Motor neuron (in vitro differentiated cells): ENCODE data around the gene SF3B2. TPM values are rescaled to one million over a fixed set of nuclear protein-coding genes. Genes with fewer than 3 reads are reported as not detected.
A peak's percentile ranks its signal among the peaks of the same experiment; 100 is the strongest.
"Not testable (repeated sequence)": the region's sequence is repeated elsewhere in the genome, so short reads cannot be mapped to it uniquely, and the experiment has no call there.

Experiments used
- ATAC-seq, 8 experiments: fragments of 200-7000 bp; cut with Tn5 transposase; replicated peaks in 6 of 8; 2 replicates each; pipeline ENCODE4 v1.8.0; 2021; ENCODE audit warnings: mild to moderate bottlenecking in 8 of 8, moderate library complexity in 8 of 8
- H3K27ac ChIP-seq, 2 donors: fragments of 250-450 bp; sonication (Bioruptor Pico); 2 replicates each; pipeline ENCODE4 v1.9.0; 2021; ENCODE audit warnings: antibody characterized with exemption in 2 of 2, mild to moderate bottlenecking in 2 of 2, moderate library complexity in 1 of 2
- H3K4me1 ChIP-seq, 2 donors: fragments of 250-450 bp; sonication (Bioruptor Pico); replicated peaks in 1 of 2; 2 replicates each; pipeline ENCODE4 v1.6.1; 2021; ENCODE audit warnings: antibody characterized with exemption in 2 of 2, mild to moderate bottlenecking in 2 of 2, moderate library complexity in 1 of 2
- H3K4me3 ChIP-seq, 5 donors: fragments of 250-450 bp; sonication (Bioruptor Pico); 2 replicates each; pipeline ENCODE4 v1.9.0; 2021; ENCODE audit warnings: antibody characterized with exemption in 5 of 5, mild to moderate bottlenecking in 5 of 5, moderate library complexity in 4 of 5
- WGBS, 10 experiments: fragments of 450-650 bp; shearing (Covaris generic); methylation state at CpG; one replicate each; pipeline ENCODE4 v1.0.0; 2022; 5-methylcytosine and 5-hydroxymethylcytosine counted together
- in situ Hi-C, 9 experiments: fragments of 400-800 bp; cut with MboI; loops; one replicate each; pipeline ENCODE4 v1.15.0; 2021; ENCODE audit warnings: low sequenced_read_pairs in 9 of 9, low pct_unique_long_range_greater_than_20kb in 2 of 9; ENCODE audit not compliant: unreplicated experiment in 9 of 9
- total RNA-seq, 8 experiments: library from RNA; unstranded; fragments of 300-600 nt; gene quantifications; 2 replicates each; pipeline versions ENCODE4 v1.2.3 to v1.2.4, GENCODE V29; 2022

SF3B2 gene
- total RNA-seq, 8 experiments from 2014 or later, result 127 to 205 (median 176) TPM

DNA sequence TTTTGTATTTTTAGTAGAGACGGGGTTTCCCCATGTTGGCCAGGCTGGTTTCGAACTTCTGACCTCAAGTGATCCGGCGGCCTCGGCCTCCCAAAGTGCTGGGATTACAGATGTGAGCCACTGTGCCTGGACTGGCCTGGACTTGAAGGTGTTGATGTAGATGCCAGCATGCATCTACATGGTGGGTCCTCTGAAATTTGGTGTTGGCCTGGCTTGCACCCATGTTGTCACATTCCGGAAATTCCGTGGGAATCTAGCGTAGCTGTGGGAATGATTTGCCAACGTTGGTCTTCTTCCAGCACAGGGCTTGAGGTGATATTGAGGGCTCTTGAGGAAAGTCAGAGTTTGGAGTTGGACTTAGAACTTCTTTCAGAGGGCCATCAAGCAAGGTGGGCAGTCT lies 24.4 kb downstream of the SF3B2 start:
- Histone ChIP-seq H3K4me3 (no peak overlapping the region), H3K4me1 (peaks cover 5 to 9% of the 10 kb centered on the region in 2 donors), H3K27ac (no peak overlapping the region)
- in situ Hi-C loops, result no loop called here
- 50 to 100% (median 93%) methylated on average over 1 to 7 of the region's 9 CpGs; no CpG with 5 or more reads in 4 of the 10 experiments for WGBS, 10 experiments
- no peak for ATAC-seq

DNA sequence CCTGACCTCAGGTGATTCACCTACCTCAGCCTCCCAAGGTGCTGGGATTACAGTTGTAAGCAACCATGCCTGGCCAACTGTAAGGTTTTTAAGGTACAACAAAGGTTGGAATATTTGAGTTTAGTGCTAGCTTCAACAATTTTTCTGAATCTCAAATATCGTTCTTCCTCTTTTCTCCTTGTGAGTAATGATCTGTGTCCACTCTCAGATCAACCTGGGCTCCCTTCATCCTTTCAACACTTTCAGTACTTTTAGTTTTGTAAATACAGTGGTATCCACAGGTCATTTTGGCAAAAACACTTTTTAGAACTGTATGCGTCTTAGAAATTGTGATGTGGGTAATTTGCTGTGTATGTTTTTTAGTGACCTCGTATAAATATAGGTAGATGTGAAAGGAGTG lies 25.8 kb downstream of the SF3B2 start:
- Histone ChIP-seq H3K4me3 (no peak overlapping the region), H3K27ac (no peak overlapping the region), H3K4me1 (peaks cover 0 to 1% of the 10 kb centered on the region in 2 donors)
- ATAC-seq, result no peak
- 80 to 100% (median 96%) methylated on average over 2 to 3 of the region's 3 CpGs; no CpG with 5 or more reads in 4 of the 10 experiments for WGBS, 10 experiments
- in situ Hi-C loops, result no loop called here

DNA sequence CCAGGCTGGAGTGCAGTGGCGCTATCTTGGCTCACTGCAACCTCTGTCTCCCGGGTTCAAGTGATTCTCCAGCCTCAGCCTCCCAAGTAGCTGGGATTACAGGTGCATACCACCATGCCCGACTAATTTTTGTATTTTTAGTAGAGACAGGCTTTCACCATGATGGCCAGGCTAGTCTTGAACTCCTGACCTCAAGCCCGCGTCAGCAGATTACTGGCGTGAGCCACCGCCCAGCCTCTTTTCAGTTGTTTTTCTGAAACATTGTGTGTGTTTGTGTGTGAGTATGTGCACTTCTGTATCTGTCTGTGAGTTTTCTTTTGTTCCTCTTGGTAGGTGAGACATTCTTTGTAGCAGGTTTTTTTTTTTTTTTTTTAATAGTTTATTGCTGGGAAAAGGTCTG lies 26.8 kb downstream of the SF3B2 start:
- in situ Hi-C loops, result not testable (repeated sequence)

DNA sequence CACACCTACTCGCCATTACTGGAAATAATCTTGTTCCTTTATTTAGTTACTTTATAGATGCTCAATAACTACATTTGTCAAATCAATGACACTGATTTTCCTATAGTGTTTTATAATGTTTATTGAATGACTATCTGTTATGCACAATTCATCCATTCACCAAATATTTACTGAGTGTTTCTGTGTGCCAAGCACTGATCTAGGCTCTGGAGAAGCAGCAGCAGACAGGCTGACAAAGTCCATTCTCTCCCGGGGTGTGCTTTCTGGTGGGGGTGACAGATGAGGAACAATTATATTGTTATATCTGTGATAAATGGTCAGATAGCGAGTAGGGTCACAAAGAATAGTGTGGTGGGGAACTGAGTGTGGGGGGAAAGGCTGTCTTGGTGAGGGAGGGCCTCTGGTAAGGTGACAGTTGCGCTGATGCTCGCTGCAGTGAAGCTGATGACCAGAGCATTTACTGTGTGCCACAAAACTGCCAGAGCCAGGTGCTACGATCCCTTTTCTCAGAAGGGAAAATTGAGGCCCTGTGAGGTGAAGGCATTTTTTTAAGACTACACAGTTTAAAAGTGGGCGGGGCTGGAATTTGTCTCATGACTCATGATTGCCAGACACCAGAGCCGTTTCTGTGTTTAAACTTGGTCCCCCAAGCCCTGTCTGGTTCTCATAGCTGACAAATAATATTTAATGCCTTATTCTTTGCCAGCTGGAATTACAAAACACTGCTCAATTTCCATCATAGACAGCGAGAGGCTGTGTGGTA lies 28.1 kb downstream of the SF3B2 start:
- in situ Hi-C loops, result no loop called here
- 43 to 87% (median 68%) methylated on average over 1 to 8 of the region's 9 CpGs for WGBS, 10 experiments

More for the DNA sequence above, 26.8 kb downstream of the SF3B2 start:
- ATAC-seq, result peak in 1 of 8 experiments; percentile 18
- 57 to 94% (median 91%) methylated on average over 1 to 7 of the region's 7 CpGs for WGBS, 10 experiments
- not testable (repeated sequence) for H3K27ac ChIP-seq, H3K4me3 ChIP-seq, H3K4me1 ChIP-seq

DNA sequence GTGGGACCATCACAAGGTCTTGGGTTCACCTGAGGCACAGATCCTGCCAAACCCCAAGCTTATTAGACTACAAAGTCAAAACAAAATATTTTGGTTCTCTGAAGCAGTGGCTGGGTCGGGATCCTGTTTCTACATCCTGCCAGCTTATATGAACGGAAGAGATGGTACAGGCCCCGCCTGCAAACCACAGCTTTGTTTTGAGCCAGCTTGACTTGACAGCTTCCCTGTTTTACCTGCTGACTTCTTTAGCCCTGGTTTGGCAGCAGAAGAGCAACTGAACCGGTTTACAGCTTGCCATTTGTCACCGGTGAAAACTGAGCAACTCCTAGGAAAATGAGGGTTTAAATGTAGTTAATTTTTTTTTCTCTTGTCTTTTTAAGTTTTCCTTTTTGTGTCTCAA lies 29.3 kb downstream of the SF3B2 start:
- WGBS, 10 experiments, result 68 to 100% (median 75%) methylated on average over 2 to 5 of the region's 5 CpGs; no CpG with 5 or more reads in 2 of the 10 experiments

More for the DNA sequence above, 28.1 kb downstream of the SF3B2 start:
- no peak overlapping the region for H3K27ac ChIP-seq
- H3K4me3 ChIP-seq, result no peak overlapping the region
- peak in 3 of 8 experiments; percentile 41 to 86 (median 85) for ATAC-seq
- H3K4me1 ChIP-seq, result peaks cover 0 to 5% of the 10 kb centered on the region in 2 donors

DNA sequence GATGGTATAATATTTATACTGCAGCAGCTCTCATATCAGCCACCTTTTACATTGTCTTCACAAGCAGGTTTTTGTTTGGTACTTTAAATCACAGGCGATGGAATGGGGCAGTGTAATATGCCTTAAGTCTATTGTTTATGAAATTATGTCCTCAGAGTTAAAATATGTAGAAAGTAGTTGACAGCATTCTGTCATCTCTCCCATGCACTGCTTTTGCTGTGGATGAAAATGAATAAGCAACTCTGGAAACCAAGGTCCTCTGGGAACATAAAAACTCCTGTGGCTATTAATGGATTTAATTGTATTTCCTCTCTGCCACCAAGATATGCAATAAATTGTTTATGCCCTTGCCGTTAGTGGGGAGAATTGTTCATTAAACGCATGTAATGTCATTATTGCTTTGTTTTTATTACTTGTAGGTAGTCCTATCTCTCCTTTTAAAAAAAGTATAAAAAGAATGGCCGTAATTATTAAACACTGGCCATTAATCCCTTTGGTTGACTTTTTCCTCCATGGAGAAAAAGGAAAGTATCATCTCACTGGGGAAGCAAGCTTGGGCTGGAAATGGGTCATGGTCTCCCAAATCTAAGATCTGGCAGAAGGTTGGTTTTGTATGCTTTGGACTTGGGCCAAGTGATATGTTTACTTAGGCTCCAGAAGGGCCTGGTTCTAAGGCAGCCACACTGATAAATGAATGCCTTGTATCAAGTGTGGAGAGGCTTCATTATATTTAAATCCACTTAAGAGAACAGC lies 31.0 kb downstream of the SF3B2 start:
- 73 to 100% (median 93%) methylated on average over 1 to 4 of the region's 4 CpGs for WGBS, 10 experiments
- peak in 2 of 8 experiments; percentile 27 to 41 for ATAC-seq
- in situ Hi-C loops, result no loop called here
- Histone ChIP-seq H3K4me1 (peaks cover 0 to 5% of the 10 kb centered on the region in 2 donors), H3K4me3 (no peak overlapping the region), H3K27ac (no peak overlapping the region)

More for the DNA sequence above, 29.3 kb downstream of the SF3B2 start:
- H3K4me3 ChIP-seq, result no peak overlapping the region
- no peak overlapping the region for H3K27ac ChIP-seq
- peaks cover 0 to 5% of the 10 kb centered on the region in 2 donors for H3K4me1 ChIP-seq
- ATAC-seq, result no peak
- in situ Hi-C loops, result no loop called here

DNA sequence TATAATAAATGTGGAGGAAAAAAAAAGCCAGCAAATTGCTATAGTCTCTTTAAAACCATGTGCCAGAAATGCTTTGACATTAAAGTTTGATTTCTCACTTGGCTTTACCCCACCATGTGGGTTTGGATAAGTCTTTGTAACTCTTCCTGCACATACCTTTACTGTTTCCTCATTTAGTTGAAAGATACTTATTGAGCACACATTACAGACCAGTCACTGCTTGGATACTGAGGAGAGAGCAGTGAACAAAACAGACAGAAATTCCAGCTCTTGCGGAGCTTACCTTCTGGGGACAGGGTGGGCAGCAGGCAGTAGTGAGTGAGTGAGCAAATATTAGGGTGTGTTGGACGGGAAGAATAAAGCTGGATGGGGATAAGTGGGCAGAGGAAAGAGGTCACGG lies 31.6 kb downstream of the SF3B2 start:
- ATAC-seq, result peak in 1 of 8 experiments; percentile 57
- in situ Hi-C loops, result no loop called here
- 76 to 100% (median 89%) methylated on average over 1 to 3 of the region's 3 CpGs; no CpG with 5 or more reads in 3 of the 10 experiments for WGBS, 10 experiments

DNA sequence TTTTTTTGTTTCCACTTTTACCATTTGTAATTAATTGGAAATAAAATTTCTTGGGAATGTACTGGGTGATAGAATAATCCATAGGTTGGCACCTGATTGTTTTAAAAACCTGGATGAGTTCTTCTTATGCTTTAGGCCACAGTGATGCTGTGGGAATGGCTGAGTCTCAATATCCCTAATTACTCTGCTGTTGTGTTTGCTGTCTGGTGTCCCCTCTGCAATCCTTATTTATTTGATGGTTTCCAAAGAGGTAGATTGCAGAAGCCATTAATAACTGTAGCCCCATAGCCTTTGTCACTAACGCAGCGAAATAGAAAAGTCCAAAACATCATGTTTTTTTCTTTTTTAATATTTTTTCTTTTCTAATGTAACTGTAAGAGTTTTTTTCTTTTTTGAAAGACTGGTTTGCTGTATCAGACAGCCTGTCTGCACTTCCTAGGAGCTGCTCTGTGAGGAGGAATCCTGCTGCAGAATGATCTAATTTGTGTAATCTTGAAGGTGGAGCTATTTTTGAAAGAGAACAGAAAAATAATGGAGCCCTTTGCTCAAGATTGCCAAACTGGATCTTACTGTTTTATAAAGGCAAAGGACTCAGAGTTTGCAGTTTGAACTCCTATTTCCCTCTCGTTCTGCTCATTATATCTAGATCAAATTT lies 32.8 kb downstream of the SF3B2 start:
- in situ Hi-C loops, result no loop called here
- H3K4me3 ChIP-seq, result no peak overlapping the region
- 28 to 100% (median 82%) methylated on average over 1 to 3 of the region's 3 CpGs for WGBS, 10 experiments
- peak in 2 of 8 experiments; percentile 57 to 66 for ATAC-seq
- peaks cover 0 to 5% of the 10 kb centered on the region in 2 donors for H3K4me1 ChIP-seq
- no peak overlapping the region for H3K27ac ChIP-seq

More for the DNA sequence above, 31.6 kb downstream of the SF3B2 start:
- Histone ChIP-seq H3K4me3 (no peak overlapping the region), H3K4me1 (peaks cover 0 to 5% of the 10 kb centered on the region in 2 donors), H3K27ac (no peak overlapping the region)

DNA sequence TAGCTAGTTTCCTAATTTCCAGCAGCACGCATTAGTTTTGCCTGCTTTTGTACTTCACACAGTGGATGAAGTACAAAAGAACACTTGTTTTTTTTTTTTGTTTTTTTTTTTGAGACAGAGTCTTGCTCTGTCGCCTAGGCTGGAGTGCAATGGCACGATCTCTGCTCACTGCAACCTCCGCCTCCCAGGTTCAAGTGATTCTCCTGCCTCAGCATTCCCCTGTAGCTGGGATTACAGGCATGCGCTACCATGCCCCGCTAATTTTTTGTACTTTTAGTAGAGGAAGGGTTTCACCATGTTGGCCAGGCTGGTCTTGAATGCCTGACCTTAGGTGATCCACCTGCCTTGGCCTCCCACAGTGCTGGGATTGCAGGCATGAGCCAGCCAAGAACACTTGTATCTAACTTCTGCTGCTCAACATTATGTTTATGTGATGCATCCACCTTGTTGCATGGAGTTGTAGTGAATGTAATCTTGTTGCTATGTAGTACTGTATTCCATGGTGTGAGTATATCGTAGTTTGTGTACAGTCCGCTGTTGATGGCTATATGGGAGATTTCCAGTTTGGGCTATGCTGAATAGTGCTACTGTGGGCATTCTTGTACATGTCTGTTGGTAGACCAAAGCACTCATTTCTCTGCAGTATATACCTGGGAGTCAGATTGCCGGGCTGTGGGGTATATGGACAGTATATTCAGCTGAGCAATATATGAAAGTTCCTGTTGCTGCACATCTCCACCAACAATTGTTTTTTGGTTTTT lies 35.2 kb downstream of the SF3B2 start:
- in situ Hi-C loops, result no loop called here
- no peak overlapping the region for H3K27ac ChIP-seq
- H3K4me3 ChIP-seq, result no peak overlapping the region
- peak in 3 of 8 experiments; percentile 32 to 38 (median 37) for ATAC-seq
- WGBS, 10 experiments, result 70 to 100% (median 96%) methylated on average over 2 to 6 of the region's 9 CpGs; no CpG with 5 or more reads in 1 of the 10 experiments
- H3K4me1 ChIP-seq, result peaks cover 0 to 5% of the 10 kb centered on the region in 2 donors

DNA sequence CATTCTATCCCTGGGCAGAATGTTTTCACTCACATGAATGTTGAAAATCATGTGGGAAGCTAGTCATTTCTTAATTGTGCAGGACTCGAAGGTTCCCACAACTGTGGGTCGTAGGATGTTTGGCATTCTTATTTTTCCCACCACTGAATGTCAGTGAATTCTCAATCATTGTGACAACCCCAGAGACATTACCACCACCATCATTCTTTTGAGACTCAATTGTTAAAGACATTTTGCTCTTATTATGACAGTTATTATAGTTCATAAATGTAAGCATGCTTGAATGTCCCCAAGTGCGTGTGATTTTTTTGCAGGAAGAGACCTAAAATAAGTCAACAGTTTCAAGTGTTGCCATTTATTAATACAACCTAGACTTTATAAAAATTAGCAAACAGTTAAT lies 36.9 kb downstream of the SF3B2 start:
- no peak for ATAC-seq
- 53 to 100% (median 95%) methylated on average over 1 to 3 of the region's 3 CpGs; no CpG with 5 or more reads in 1 of the 10 experiments for WGBS, 10 experiments
- Histone ChIP-seq H3K27ac (no peak overlapping the region), H3K4me3 (no peak overlapping the region), H3K4me1 (peaks cover 0 to 5% of the 10 kb centered on the region in 2 donors)
- in situ Hi-C loops, result no loop called here

DNA sequence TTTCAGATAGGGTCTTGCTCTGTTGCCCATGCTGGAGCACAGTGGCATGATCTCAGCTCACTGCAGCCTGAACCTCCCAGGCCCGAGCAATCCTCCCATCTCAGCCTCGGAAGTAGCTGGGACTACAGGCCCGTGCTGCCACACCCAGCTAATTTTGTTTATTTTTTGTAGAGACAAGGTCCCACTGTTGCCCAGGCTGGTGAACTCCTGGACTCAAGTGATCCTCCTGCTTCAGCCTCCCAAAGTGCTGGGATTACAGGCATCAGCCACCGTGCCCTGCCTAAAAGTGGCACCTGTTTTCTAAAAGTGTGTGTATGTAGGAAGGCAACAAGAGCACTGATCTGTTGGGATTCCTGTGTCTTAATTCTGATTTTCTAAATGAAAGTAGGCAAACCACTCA lies 38.1 kb downstream of the SF3B2 start:
- 67 to 100% (median 95%) methylated on average over 1 to 4 of the region's 4 CpGs; no CpG with 5 or more reads in 1 of the 10 experiments for WGBS, 10 experiments
- no peak for ATAC-seq
- in situ Hi-C loops, result no loop called here
- no peaks in the 10 kb centered on the region for H3K4me1 ChIP-seq
- H3K4me3 ChIP-seq, result no peak overlapping the region
- no peak overlapping the region for H3K27ac ChIP-seq

DNA sequence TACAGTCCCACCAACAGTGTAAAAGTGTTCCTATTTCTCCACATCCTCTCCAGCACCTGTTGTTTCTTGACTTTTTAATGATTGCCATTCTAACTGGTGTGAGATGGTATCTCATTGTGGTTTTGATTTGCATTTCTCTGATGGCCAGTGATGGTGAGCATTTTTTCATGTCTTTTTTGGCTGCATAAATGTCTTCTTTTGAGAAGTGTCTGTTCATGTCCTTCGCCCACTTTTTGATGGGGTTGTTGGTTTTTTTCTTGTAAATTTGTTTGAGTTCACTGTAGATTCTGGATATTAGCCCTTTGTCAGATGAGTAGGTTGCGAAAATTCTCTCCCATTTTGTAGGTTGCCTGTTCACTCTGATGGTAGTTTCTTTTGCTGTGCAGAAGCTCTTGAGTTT lies 40.0 kb downstream of the SF3B2 start:
- in situ Hi-C loops, result not testable (repeated sequence)
- no CpG with 5 or more reads among the region's 2 CpGs for WGBS, 10 experiments

More for the DNA sequence above, 40.0 kb downstream of the SF3B2 start:
- H3K4me1 ChIP-seq, H3K4me3 ChIP-seq, H3K27ac ChIP-seq, ATAC-seq: not testable (repeated sequence)
